ENCODE results near the gene MASP2. TPM values are rescaled to one million over a fixed set of nuclear protein-coding genes. Genes with fewer than 3 reads are reported as not detected.
"Not testable (repeated sequence)": the region's sequence is repeated elsewhere in the genome, so short reads cannot be mapped to it uniquely, and the experiment has no call there.

MASP2 gene
- total RNA-seq, 4 donors from 2014 or later, result 0.19 TPM; not detected in 3

- no peak for DNase-seq (ENCODE audit: low spot score)
- no peak for ATAC-seq (ENCODE audit: low FRiP score)
Measured at GRCh38 chr1:11051781-11052511, 4.9 kb upstream of the MASP2 start.

DNA sequence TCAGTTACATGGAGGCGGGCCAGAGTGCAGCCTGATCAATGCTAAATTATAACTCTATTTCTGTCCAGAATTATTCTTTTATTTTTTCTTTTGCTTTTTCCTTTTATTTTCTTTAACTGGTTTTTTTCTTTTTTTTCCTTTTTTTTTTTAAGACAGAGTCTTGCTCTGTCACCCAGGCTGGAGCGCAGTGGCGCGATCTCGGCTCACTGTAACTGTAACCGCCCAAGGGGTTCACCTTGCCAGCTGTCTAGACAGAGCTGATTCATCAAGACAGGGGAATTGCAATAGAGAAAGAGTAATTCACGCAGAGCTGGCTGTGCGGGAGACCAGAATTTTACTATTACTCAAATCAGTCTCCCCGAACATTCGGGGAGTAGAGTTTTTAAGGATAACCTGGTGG, 4.1 kb upstream of the MASP2 start:
- not testable (repeated sequence) for ATAC-seq (ENCODE audit: low FRiP score); DNase-seq (ENCODE audit: low spot score)

More at GRCh38 chr1:11051781-11052511, 4.9 kb upstream of the MASP2 start:
- TF ChIP-seq, protein P1, sequence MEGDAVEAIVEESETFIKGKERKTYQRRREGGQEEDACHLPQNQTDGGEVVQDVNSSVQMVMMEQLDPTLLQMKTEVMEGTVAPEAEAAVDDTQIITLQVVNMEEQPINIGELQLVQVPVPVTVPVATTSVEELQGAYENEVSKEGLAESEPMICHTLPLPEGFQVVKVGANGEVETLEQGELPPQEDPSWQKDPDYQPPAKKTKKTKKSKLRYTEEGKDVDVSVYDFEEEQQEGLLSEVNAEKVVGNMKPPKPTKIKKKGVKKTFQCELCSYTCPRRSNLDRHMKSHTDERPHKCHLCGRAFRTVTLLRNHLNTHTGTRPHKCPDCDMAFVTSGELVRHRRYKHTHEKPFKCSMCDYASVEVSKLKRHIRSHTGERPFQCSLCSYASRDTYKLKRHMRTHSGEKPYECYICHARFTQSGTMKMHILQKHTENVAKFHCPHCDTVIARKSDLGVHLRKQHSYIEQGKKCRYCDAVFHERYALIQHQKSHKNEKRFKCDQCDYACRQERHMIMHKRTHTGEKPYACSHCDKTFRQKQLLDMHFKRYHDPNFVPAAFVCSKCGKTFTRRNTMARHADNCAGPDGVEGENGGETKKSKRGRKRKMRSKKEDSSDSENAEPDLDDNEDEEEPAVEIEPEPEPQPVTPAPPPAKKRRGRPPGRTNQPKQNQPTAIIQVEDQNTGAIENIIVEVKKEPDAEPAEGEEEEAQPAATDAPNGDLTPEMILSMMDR (IDR thresholded peaks at IDR 0.05), result no peak

DNA sequence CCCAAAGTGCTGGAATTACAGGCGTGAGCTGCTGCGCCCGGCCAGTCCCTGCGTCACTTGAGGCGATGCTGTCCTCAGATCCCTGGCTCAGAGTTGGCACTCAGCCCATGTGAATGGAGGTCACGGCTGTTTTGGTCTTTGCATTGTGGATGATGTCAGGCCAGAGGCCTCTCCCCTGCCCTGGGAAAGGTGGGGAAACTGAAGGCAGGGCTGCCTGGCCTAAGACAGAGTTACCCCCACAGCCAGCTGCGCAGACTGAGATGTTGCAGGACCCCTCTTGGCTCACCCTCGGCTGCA, 821 bp downstream of the MASP2 start:
- TF ChIP-seq, protein P1 (IDR thresholded peaks at IDR 0.05), result no peak
- DNase-seq (ENCODE audit: low spot score) (no peak), ATAC-seq (ENCODE audit: low FRiP score) (no peak)

DNA sequence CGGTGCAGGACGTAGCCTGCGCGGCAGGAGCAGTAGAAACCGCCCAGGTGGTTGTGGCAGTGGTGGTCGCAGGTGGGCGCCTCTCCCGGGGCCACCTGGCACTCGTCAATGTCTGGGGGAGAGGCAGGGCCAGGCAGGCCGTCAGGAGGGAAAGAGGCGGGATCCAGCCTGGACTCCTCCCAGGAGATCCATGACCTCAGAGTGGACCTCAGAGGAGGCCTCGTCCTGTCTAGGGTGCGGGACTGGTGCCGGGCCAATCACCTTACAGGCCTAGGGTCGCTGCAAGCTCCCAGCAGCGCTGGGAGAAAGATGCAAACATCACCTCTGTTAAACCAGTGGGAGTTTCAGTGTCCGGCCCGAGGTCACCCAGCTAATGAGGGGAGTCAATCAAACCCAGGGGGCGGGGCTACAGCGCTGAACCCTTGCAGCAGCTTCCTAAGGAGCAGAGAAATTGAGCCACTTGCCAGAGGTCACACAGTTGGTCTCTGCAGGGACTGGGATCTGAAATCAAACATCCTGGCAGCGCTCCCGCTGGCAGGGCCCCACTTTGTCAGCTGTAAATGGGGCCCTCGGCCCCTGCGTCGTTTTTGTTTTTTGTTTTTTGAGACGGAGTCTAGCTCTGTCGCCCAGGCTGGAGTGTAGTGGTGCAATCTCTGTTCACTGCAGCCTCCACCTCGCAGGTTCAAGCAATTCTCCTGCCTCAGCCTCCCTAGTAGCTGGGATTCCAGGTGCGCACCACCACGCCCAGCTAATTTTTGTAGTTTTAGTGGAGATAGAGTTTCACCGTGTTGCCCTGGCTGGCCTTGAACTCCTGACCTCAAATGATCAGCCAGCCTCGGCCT, 1.4 kb downstream of the MASP2 start:
- DNase-seq (ENCODE audit: low spot score) (no peak), ATAC-seq (ENCODE audit: low FRiP score) (no peak)
- TF ChIP-seq, protein P1 (IDR thresholded peaks at IDR 0.05), result no peak

GRCh38 chr1:11044849-11045427, 2.1 kb downstream of the MASP2 start:
- TF ChIP-seq, protein P1 (IDR thresholded peaks at IDR 0.05), result no peak
- no peak for ATAC-seq (ENCODE audit: low FRiP score)
- DNase-seq (ENCODE audit: low spot score), result no peak

- TF ChIP-seq, protein P1 (IDR thresholded peaks at IDR 0.05), result no peak
- no peak for ATAC-seq (ENCODE audit: low FRiP score)
- DNase-seq (ENCODE audit: low spot score), result no peak
Measured at GRCh38 chr1:11044086-11044848, 2.8 kb downstream of the MASP2 start.
